GM18868 (cell line): ENCODE results near the gene HLA-G.
"Not testable (repeated sequence)": the region's sequence is repeated elsewhere in the genome, so short reads cannot be mapped to it uniquely, and the experiment has no call there.

Source experiments
- ATAC-seq: cut with Tn5 transposase; IDR thresholded peaks from one replicate; pipeline ENCODE4 v1.9.1; 2021; ENCODE audit warnings: mild to moderate bottlenecking, moderate library complexity; ENCODE audit not compliant: unreplicated experiment

HLA-G gene

GRCh38 chr6:29865631-29866030 is 38.0 kb downstream of the HLA-G start:
- ATAC-seq = no peak

- ATAC-seq = no peak
These were observed 42.5 kb downstream of the HLA-G start for GRCh38 chr6:29870104-29870503.

- no peak for ATAC-seq
These were observed 45.2 kb downstream of the HLA-G start for GRCh38 chr6:29872791-29873190.

GRCh38 chr6:29875257-29875656 is 47.6 kb downstream of the HLA-G start:
- ATAC-seq = no peak

GRCh38 chr6:29875734-29876133 is 48.1 kb downstream of the HLA-G start:
- not testable (repeated sequence) for ATAC-seq
